Lower lobe of right lung (tissue), 2 donors: ENCODE measurements around the gene PIGA. TPM values are rescaled to one million over a fixed set of nuclear protein-coding genes. Genes with fewer than 3 reads are reported as not detected.
"Not testable (repeated sequence)": the region's sequence is repeated elsewhere in the genome, so short reads cannot be mapped to it uniquely, and the experiment has no call there.

Source experiments
- ATAC-seq, 2 donors: fragments of 200-7000 bp; cut with Tn5 transposase; one replicate each; pipeline ENCODE4 v1.9.1; 2020 to 2022; ENCODE audit warnings: mild to moderate bottlenecking in 2 of 2, moderate library complexity in 2 of 2
- DNase-seq: peaks from one replicate; pipeline ENCODE4 v3.0.0-alpha.2; 2020
- H3K27ac ChIP-seq: fragments of 200-600 bp; one replicate; pipeline ENCODE4 v1.8.0; 2022
- H3K27me3 ChIP-seq: fragments of 200-600 bp; one replicate; pipeline ENCODE4 v1.8.0; 2022; ENCODE audit warnings: low read depth
- H3K36me3 ChIP-seq: fragments of 200-600 bp; one replicate; pipeline ENCODE4 v1.8.0; 2022; ENCODE audit warnings: mild to moderate bottlenecking
- H3K4me1 ChIP-seq: fragments of 200-600 bp; one replicate; pipeline ENCODE4 v1.8.0; 2022
- H3K4me3 ChIP-seq: fragments of 200-600 bp; one replicate; pipeline ENCODE4 v1.8.0; 2022; ENCODE audit warnings: mild to moderate bottlenecking
- H3K9me3 ChIP-seq: fragments of 200-600 bp; one replicate; pipeline ENCODE4 v1.8.0; 2022
- CTCF ChIP-seq: fragments of 200-600 bp; IDR thresholded peaks from one replicate; pipeline ENCODE4 v1.8.0; 2022; ENCODE audit warnings: antibody characterized with exemption, mild to moderate bottlenecking
- intact Hi-C: fragments of 100-400 bp; cut with DNase I; formaldehyde crosslinking; loops from one replicate; pipeline ENCODE4 v1.11.0; 2022
- total RNA-seq: library from RNA; stranded (reverse); fragmentation: NEBNext Ultra II Directional; extraction: Animal tissue kit (Norgen Biotek cat#: 25700); gene quantifications from one replicate; pipeline ENCODE4 v1.2.1, GENCODE V29; 2021
- donor health status: DM: no; HTN: yes; CAD: no; lungs with severe emphysema.

The PIGA gene
- total RNA-seq, 1 donor from 2014 or later, result 27.1 TPM

GRCh38 chrX:15293451-15293850 is 41.9 kb downstream of the PIGA start:
- Histone ChIP-seq H3K4me3 (no peak overlapping the region), H3K36me3 (no peaks in the 10 kb centered on the region), H3K27me3 (no peaks in the 10 kb centered on the region), H3K27ac (no peak overlapping the region), H3K9me3 (no peaks in the 10 kb centered on the region), H3K4me1 (no peaks in the 10 kb centered on the region)
- no peak for TF ChIP-seq CTCF
- ATAC-seq, result no peak
- intact Hi-C loops, result no loop called here
- DNase-seq, result no peak

GRCh38 chrX:15292861-15293260 is 42.5 kb downstream of the PIGA start:
- no peaks in the 10 kb centered on the region for H3K4me1 ChIP-seq
- intact Hi-C loops, result no loop called here
- ATAC-seq (no peak), DNase-seq (no peak)
- H3K9me3 ChIP-seq, result no peaks in the 10 kb centered on the region
- H3K4me3 ChIP-seq, result no peak overlapping the region
- TF ChIP-seq CTCF, result no peak
- H3K27me3 ChIP-seq, result no peaks in the 10 kb centered on the region
- H3K27ac ChIP-seq, result no peak overlapping the region
- no peaks in the 10 kb centered on the region for H3K36me3 ChIP-seq

- TF ChIP-seq CTCF, result no peak
- H3K9me3 ChIP-seq, result no peaks in the 10 kb centered on the region
- no peak overlapping the region for H3K27ac ChIP-seq
- no peaks in the 10 kb centered on the region for H3K4me1 ChIP-seq
- no peak for DNase-seq
- H3K36me3 ChIP-seq, result no peaks in the 10 kb centered on the region
- ATAC-seq, result no peak
- no peaks in the 10 kb centered on the region for H3K27me3 ChIP-seq
- no peak overlapping the region for H3K4me3 ChIP-seq
- intact Hi-C loops, result no loop called here
Observed at GRCh38 chrX:15277604-15278003, 57.7 kb downstream of the PIGA start.

GRCh38 chrX:15274946-15275345 is 60.4 kb downstream of the PIGA start:
- no peaks in the 10 kb centered on the region for H3K9me3 ChIP-seq
- no peaks in the 10 kb centered on the region for H3K4me1 ChIP-seq
- no peaks in the 10 kb centered on the region for H3K36me3 ChIP-seq
- H3K27ac ChIP-seq, result no peak overlapping the region
- no peak overlapping the region for H3K4me3 ChIP-seq
- intact Hi-C loops, result no loop called here
- no peak for TF ChIP-seq CTCF
- no peaks in the 10 kb centered on the region for H3K27me3 ChIP-seq
- DNase-seq, result no peak
- ATAC-seq, result no peak

- H3K36me3 ChIP-seq, H3K4me1 ChIP-seq, H3K27me3 ChIP-seq, H3K9me3 ChIP-seq, H3K4me3 ChIP-seq, intact Hi-C loops, DNase-seq, ATAC-seq, H3K27ac ChIP-seq: not testable (repeated sequence)
Observed at GRCh38 chrX:15273275-15273674, 62.0 kb downstream of the PIGA start.

- no peaks in the 10 kb centered on the region for H3K9me3 ChIP-seq
- no peak for ATAC-seq
- intact Hi-C loops, result no loop called here
- TF ChIP-seq CTCF, result no peak
- no peaks in the 10 kb centered on the region for H3K36me3 ChIP-seq
- DNase-seq, result no peak
- no peaks in the 10 kb centered on the region for H3K4me1 ChIP-seq
- H3K27ac ChIP-seq, result no peak overlapping the region
- no peak overlapping the region for H3K4me3 ChIP-seq
- H3K27me3 ChIP-seq, result no peaks in the 10 kb centered on the region
Observed at GRCh38 chrX:15271757-15272156, 63.6 kb downstream of the PIGA start.
